Measurements from ENCODE around the gene ANGPTL4.

The ANGPTL4 gene

GRCh38 chr19:8389891-8390616 lies 26.1 kb downstream of the ANGPTL4 start, which contains the start of gene RAB11B:
TSS of gene RAB11B (plus strand) at chr19:8390360. CDS start at chr19:8390417, 57 bp downstream.
- H3K27me3 ChIP-seq (ENCODE audit: control insufficient read depth, low read length): no peaks in the 10 kb centered on the region
- no peaks in the 10 kb centered on the region for H3K9me2 ChIP-seq (replicated peaks; ENCODE audit: control insufficient read depth, low read length)
- peaks cover 16% of the 10 kb centered on the region for H3K4me1 ChIP-seq (ENCODE audit: control insufficient read depth, low read length)
- peak within 1 kb of the TSS; percentile 84 for H3K27ac ChIP-seq (ENCODE audit: low read depth, low read length)
- H3K36me3 ChIP-seq (ENCODE audit: control insufficient read depth, low read length): peaks cover 3% of the 10 kb centered on the region; the same call in 1 of the 2 replicates
- no peaks in the 10 kb centered on the region for H3K9me3 ChIP-seq (ENCODE audit: control insufficient read depth, insufficient read depth, low read length)
- TF ChIP-seq CTCF (IDR thresholded peaks at IDR 0.05; ENCODE audit: low read depth, low read length, poor library complexity, severe bottlenecking) (no peak), EZH2phosphoT487 (IDR thresholded peaks at IDR 0.05; ENCODE audit: borderline replicate concordance, low read length) (no peak)
- H3F3A ChIP-seq (ENCODE audit: control insufficient read depth, insufficient read depth): no peaks in the 10 kb centered on the region
- H3K4me3 ChIP-seq (ENCODE audit: low read length): peak within 1 kb of the TSS; percentile 87
- peaks cover 45% of the 10 kb centered on the region for H3K79me2 ChIP-seq (ENCODE audit: control insufficient read depth, low read length)
- peaks cover 5% of the 10 kb centered on the region; the same call in 1 of the 2 replicates for H4K20me1 ChIP-seq (ENCODE audit: control insufficient read depth, insufficient read depth, low read depth, low read length)
- H3K4me2 ChIP-seq (ENCODE audit: low read length): peak within 1 kb of the TSS; percentile 73

GRCh38 chr19:8390617-8390981 lies 26.6 kb downstream of the ANGPTL4 start:
- H3K79me2 ChIP-seq (ENCODE audit: control insufficient read depth, low read length): peaks cover 47% of the 10 kb centered on the region
- H3K4me2 ChIP-seq (ENCODE audit: low read length): peak overlapping the region; percentile 73
- peaks cover 3% of the 10 kb centered on the region; the same call in 1 of the 2 replicates for H3K36me3 ChIP-seq (ENCODE audit: control insufficient read depth, low read length)
- H3F3A ChIP-seq (ENCODE audit: control insufficient read depth, insufficient read depth): no peaks in the 10 kb centered on the region
- peak overlapping the region; percentile 87 for H3K4me3 ChIP-seq (ENCODE audit: low read length)
- H4K20me1 ChIP-seq (ENCODE audit: control insufficient read depth, insufficient read depth, low read depth, low read length): peaks cover 5% of the 10 kb centered on the region; the same call in 1 of the 2 replicates
- no peaks in the 10 kb centered on the region for H3K9me2 ChIP-seq (replicated peaks; ENCODE audit: control insufficient read depth, low read length)
- H3K4me1 ChIP-seq (ENCODE audit: control insufficient read depth, low read length): peaks cover 16% of the 10 kb centered on the region
- H3K9me3 ChIP-seq (ENCODE audit: control insufficient read depth, insufficient read depth, low read length): no peaks in the 10 kb centered on the region
- no peaks in the 10 kb centered on the region for H3K27me3 ChIP-seq (ENCODE audit: control insufficient read depth, low read length)
- H3K27ac ChIP-seq (ENCODE audit: low read depth, low read length): peak overlapping the region; percentile 84
- TF ChIP-seq EZH2phosphoT487 (IDR thresholded peaks at IDR 0.05; ENCODE audit: borderline replicate concordance, low read length): no peak
- TF ChIP-seq CTCF (IDR thresholded peaks at IDR 0.05; ENCODE audit: low read depth, low read length, poor library complexity, severe bottlenecking): no peak

- H3K36me3 ChIP-seq (ENCODE audit: control insufficient read depth, low read length): peaks cover 3% of the 10 kb centered on the region; the same call in 1 of the 2 replicates
- peaks cover 5% of the 10 kb centered on the region for H4K20me1 ChIP-seq (ENCODE audit: control insufficient read depth, insufficient read depth, low read depth, low read length)
- H3K27me3 ChIP-seq (ENCODE audit: control insufficient read depth, low read length): no peaks in the 10 kb centered on the region
- no peaks in the 10 kb centered on the region for H3F3A ChIP-seq (ENCODE audit: control insufficient read depth, insufficient read depth)
- peak overlapping the region; percentile 50 for H3K4me3 ChIP-seq (ENCODE audit: low read length)
- peaks cover 51% of the 10 kb centered on the region for H3K79me2 ChIP-seq (ENCODE audit: control insufficient read depth, low read length)
- peak overlapping the region; percentile 49 for H3K4me2 ChIP-seq (ENCODE audit: low read length)
- H3K4me1 ChIP-seq (ENCODE audit: control insufficient read depth, low read length): peaks cover 16% of the 10 kb centered on the region
- TF ChIP-seq EZH2phosphoT487 (IDR thresholded peaks at IDR 0.05; ENCODE audit: borderline replicate concordance, low read length): no peak
- TF ChIP-seq CTCF (IDR thresholded peaks at IDR 0.05; ENCODE audit: low read depth, low read length, poor library complexity, severe bottlenecking): no peak
- no peaks in the 10 kb centered on the region for H3K9me2 ChIP-seq (replicated peaks; ENCODE audit: control insufficient read depth, low read length)
- no peaks in the 10 kb centered on the region for H3K9me3 ChIP-seq (ENCODE audit: control insufficient read depth, insufficient read depth, low read length)
- no peak overlapping the region for H3K27ac ChIP-seq (ENCODE audit: low read depth, low read length)
Measured at GRCh38 chr19:8391198-8392016, 27.5 kb downstream of the ANGPTL4 start.

Data from DOHH2 (cell line).